Measurements from ENCODE around the gene ZNF462.

The ZNF462 gene

DNA sequence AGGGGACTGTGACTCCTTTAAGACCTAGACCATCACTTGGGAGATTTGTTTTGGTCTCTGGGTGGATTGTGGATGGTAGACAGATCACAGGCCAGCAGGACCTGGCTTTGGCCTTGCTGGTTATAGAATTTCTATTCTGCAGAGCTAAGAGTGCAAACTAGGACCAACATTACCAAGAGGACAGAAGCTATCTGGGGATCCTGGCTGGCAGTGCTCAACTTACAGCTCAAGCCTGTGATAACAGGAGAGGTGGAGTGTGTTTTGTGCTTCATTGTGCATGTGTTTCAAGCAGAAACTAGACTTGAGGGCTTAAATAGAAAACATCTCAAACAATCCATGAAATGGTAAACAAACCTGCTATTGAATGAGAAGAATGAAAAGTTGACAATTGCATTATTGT is 106.7 kb downstream of the ZNF462 start:
- Histone ChIP-seq H3K27ac (ENCODE audit: low read depth in 2 of 2, low read length in 2 of 2) (no peak overlapping the region), H3K4me1 (ENCODE audit: control insufficient read depth in 2 of 2, insufficient read depth in 2 of 2, low read length in 2 of 2) (no peaks in the 10 kb centered on the region), H3K36me3 (ENCODE audit: control insufficient read depth in 2 of 2, insufficient read depth in 2 of 2, low read length in 2 of 2) (peaks cover 13% of the 10 kb centered on the region in 2 donors), H3K4me3 (ENCODE audit: low read length in 2 of 2) (no peak overlapping the region), H3K9ac (ENCODE audit: low read depth in 1 of 2, low read length in 2 of 2) (no peak overlapping the region), H3K9me3 (ENCODE audit: control insufficient read depth in 2 of 2, low read length in 2 of 2) (no peaks in the 10 kb centered on the region), H3K27me3 (ENCODE audit: control insufficient read depth in 2 of 2, insufficient read depth in 2 of 2, low read length in 2 of 2) (no peaks in the 10 kb centered on the region)

DNA sequence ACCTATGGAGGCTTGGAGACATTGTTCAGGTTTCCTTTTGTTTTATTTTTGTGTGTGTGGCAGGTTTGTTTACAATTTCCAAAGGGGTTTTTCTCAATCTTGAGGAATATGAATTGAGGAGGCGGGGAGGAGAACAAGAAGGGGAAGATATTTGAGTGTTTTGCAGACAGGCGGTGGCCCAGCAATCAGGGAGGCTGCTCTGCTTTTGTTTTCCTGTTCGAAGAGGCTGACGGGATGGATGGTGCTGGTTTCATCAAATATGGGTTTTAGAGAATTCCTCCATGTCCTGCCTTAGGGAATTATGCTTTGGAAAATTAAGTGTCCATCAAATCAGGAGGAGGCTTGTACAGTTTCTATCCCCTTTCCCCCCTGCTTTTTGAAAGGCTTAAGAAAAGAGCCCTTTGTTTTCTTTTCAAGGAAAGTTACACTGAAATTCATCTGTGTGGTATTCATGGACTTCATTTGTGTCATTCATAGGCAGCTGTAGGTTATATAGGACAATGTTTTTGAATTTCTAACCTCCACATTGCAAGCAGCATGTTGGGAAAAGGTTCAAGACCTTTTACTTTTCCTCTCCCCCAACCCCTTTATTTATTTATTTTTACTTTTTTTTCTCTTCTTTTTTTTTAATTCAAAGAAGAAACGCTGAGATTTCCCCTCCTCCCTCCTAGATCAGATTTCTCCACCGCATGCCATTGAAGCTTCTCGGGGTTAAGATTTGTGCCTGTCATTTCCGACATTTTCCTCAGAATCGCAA is 107.4 kb downstream of the ZNF462 start:
- H3K36me3 ChIP-seq (ENCODE audit: control insufficient read depth in 2 of 2, insufficient read depth in 2 of 2, low read length in 2 of 2), result peaks cover 13 to 17% of the 10 kb centered on the region in 2 donors
- no peaks in the 10 kb centered on the region for H3K27me3 ChIP-seq (ENCODE audit: control insufficient read depth in 2 of 2, insufficient read depth in 2 of 2, low read length in 2 of 2)
- no peak overlapping the region for H3K9ac ChIP-seq (ENCODE audit: low read depth in 1 of 2, low read length in 2 of 2)
- no peak overlapping the region for H3K4me3 ChIP-seq (ENCODE audit: low read length in 2 of 2)
- H3K4me1 ChIP-seq (ENCODE audit: control insufficient read depth in 2 of 2, insufficient read depth in 2 of 2, low read length in 2 of 2), result no peaks in the 10 kb centered on the region
- H3K9me3 ChIP-seq (ENCODE audit: control insufficient read depth in 2 of 2, low read length in 2 of 2), result no peaks in the 10 kb centered on the region
- no peak overlapping the region for H3K27ac ChIP-seq (ENCODE audit: low read depth in 2 of 2, low read length in 2 of 2)

DNA sequence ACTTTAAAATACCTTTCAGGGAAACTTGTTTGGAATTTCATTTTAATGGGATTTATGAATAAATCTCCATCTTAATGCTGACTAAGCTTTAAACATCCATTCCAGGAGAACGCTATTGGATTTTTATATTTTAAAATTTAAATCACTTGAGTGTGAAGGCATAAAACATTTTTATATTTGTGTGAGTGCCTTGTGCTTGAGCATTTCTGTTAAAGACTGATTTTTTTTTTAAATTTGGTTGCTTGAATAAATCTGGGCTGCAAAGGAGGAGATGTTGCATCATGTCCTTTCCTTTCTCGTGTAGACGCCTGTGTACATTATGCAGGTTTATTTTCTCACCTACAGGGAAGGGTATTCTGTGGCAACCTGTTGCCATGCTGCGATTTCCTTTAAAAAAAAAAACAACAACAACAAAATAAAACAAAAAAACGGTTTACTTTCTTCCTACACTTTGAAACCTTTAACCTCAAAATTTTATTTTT is 108.1 kb downstream of the ZNF462 start:
- Histone ChIP-seq H3K9me3 (ENCODE audit: control insufficient read depth in 2 of 2, low read length in 2 of 2) (no peaks in the 10 kb centered on the region), H3K9ac (ENCODE audit: low read depth in 1 of 2, low read length in 2 of 2) (no peak overlapping the region), H3K27ac (ENCODE audit: low read depth in 2 of 2, low read length in 2 of 2) (no peak overlapping the region), H3K36me3 (ENCODE audit: control insufficient read depth in 2 of 2, insufficient read depth in 2 of 2, low read length in 2 of 2) (peaks cover 17 to 22% of the 10 kb centered on the region in 2 donors), H3K27me3 (ENCODE audit: control insufficient read depth in 2 of 2, insufficient read depth in 2 of 2, low read length in 2 of 2) (no peaks in the 10 kb centered on the region), H3K4me1 (ENCODE audit: control insufficient read depth in 2 of 2, insufficient read depth in 2 of 2, low read length in 2 of 2) (no peaks in the 10 kb centered on the region), H3K4me3 (ENCODE audit: low read length in 2 of 2) (no peak overlapping the region)

DNA sequence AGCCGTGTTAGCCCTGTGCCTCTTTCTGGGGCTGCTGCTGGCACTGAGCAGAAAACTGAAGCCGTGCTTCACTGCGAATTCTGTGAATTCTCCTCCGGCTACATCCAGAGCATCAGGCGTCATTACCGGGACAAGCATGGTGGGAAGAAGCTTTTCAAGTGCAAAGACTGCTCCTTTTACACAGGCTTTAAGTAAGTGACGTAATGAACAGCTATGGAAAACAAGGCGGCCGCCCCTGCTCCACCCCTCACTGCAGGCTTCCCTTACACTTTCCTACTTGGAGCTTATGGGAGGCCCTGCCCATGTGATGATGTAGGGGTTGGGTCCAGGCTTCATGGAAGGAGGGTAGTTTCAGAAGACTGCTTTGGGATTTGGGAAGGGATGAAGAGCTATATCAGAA is 109.1 kb downstream of the ZNF462 start:
- Histone ChIP-seq H3K4me1 (ENCODE audit: control insufficient read depth in 2 of 2, insufficient read depth in 2 of 2, low read length in 2 of 2) (no peaks in the 10 kb centered on the region), H3K9me3 (ENCODE audit: control insufficient read depth in 2 of 2, low read length in 2 of 2) (no peaks in the 10 kb centered on the region), H3K36me3 (ENCODE audit: control insufficient read depth in 2 of 2, insufficient read depth in 2 of 2, low read length in 2 of 2) (peaks cover 26 to 31% of the 10 kb centered on the region in 2 donors), H3K9ac (ENCODE audit: low read depth in 1 of 2, low read length in 2 of 2) (no peak overlapping the region), H3K27ac (ENCODE audit: low read depth in 2 of 2, low read length in 2 of 2) (no peak overlapping the region), H3K27me3 (ENCODE audit: control insufficient read depth in 2 of 2, insufficient read depth in 2 of 2, low read length in 2 of 2) (no peaks in the 10 kb centered on the region), H3K4me3 (ENCODE audit: low read length in 2 of 2) (no peak overlapping the region)

DNA sequence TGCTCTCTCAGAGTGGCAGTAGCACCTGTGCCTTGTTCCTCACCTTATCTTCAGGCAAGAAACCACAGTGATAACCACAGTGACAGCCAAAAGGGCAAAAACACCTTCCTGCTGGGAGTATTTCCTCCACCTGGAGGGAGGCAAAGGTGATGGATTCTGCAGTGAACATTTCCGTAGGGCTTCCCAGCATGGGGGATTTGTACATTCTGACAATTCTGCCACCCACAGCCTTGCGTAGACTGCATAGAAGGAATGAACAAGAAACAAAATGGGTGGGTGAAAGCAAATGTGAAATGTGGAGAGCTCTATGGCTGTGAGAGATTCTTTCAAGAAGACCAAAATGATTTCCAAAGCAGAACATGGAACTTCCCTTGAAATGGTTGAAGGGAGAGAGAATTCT is 111.4 kb downstream of the ZNF462 start:
- no peak overlapping the region for H3K27ac ChIP-seq (ENCODE audit: low read depth in 2 of 2, low read length in 2 of 2)
- H3K4me3 ChIP-seq (ENCODE audit: low read length in 2 of 2), result no peak overlapping the region
- no peaks in the 10 kb centered on the region for H3K4me1 ChIP-seq (ENCODE audit: control insufficient read depth in 2 of 2, insufficient read depth in 2 of 2, low read length in 2 of 2)
- H3K9me3 ChIP-seq (ENCODE audit: control insufficient read depth in 2 of 2, low read length in 2 of 2), result no peaks in the 10 kb centered on the region
- H3K36me3 ChIP-seq (ENCODE audit: control insufficient read depth in 2 of 2, insufficient read depth in 2 of 2, low read length in 2 of 2), result peaks cover 33 to 42% of the 10 kb centered on the region in 2 donors
- no peaks in the 10 kb centered on the region for H3K27me3 ChIP-seq (ENCODE audit: control insufficient read depth in 2 of 2, insufficient read depth in 2 of 2, low read length in 2 of 2)
- H3K9ac ChIP-seq (ENCODE audit: low read depth in 1 of 2, low read length in 2 of 2), result no peak overlapping the region

DNA sequence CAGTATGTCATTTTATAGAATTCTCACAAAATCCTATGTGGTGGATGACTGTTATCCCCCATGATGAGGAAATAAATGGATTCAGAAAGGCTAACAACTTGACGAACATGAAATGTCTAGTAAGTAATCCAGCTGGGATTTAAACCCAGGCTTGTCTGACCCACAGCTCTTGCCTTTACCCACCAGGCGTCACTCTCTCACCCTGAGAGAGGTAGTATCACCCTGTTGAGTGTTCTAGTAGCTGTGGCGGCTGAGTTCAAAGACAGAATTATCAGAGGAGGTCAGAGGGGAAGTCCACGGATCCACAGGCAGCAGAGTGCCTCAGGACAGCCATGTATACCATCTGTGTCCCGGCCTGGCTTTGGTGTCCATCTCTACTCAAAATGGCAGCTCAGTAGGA is 113.8 kb downstream of the ZNF462 start:
- Histone ChIP-seq H3K9me3 (ENCODE audit: control insufficient read depth in 2 of 2, low read length in 2 of 2) (no peaks in the 10 kb centered on the region), H3K9ac (ENCODE audit: low read depth in 1 of 2, low read length in 2 of 2) (no peak overlapping the region), H3K4me3 (ENCODE audit: low read length in 2 of 2) (no peak overlapping the region), H3K27me3 (ENCODE audit: control insufficient read depth in 2 of 2, insufficient read depth in 2 of 2, low read length in 2 of 2) (no peaks in the 10 kb centered on the region), H3K36me3 (ENCODE audit: control insufficient read depth in 2 of 2, insufficient read depth in 2 of 2, low read length in 2 of 2) (peaks cover 33 to 42% of the 10 kb centered on the region in 2 donors), H3K27ac (ENCODE audit: low read depth in 2 of 2, low read length in 2 of 2) (no peak overlapping the region), H3K4me1 (ENCODE audit: control insufficient read depth in 2 of 2, insufficient read depth in 2 of 2, low read length in 2 of 2) (no peaks in the 10 kb centered on the region)

DNA sequence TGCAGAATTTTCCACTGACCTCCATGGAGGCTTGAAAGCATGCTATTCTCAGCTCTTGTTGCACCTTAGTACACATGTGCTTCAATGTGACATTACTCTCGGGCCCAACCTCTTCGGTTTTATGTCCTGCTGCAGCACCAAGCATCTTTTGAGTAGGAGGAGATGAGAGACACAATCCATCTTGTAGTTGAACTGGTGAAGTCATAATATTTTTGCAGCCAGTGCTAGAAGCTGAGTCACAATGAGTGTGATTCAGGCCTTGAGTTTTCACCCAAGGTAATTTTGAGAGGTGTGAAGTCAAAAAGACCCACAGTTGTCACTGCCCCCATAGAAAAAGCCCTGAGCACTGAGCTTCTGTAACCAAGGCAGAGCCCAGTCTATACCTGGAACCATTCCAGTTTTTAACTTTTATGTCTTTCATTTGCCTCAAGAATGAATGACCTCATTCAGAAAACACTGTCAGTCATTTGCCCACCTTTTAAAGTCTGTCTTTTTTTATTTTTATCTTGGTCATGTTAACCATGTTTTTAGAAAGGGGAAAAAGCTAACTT is 117.7 kb downstream of the ZNF462 start:
- Histone ChIP-seq H3K9ac (ENCODE audit: low read depth in 1 of 2, low read length in 2 of 2) (no peak overlapping the region), H3K4me3 (ENCODE audit: low read length in 2 of 2) (no peak overlapping the region), H3K4me1 (ENCODE audit: control insufficient read depth in 2 of 2, insufficient read depth in 2 of 2, low read length in 2 of 2) (no peaks in the 10 kb centered on the region), H3K27ac (ENCODE audit: low read depth in 2 of 2, low read length in 2 of 2) (no peak overlapping the region), H3K9me3 (ENCODE audit: control insufficient read depth in 2 of 2, low read length in 2 of 2) (no peaks in the 10 kb centered on the region), H3K27me3 (ENCODE audit: control insufficient read depth in 2 of 2, insufficient read depth in 2 of 2, low read length in 2 of 2) (no peaks in the 10 kb centered on the region), H3K36me3 (ENCODE audit: control insufficient read depth in 2 of 2, insufficient read depth in 2 of 2, low read length in 2 of 2) (peaks cover 18 to 30% of the 10 kb centered on the region in 2 donors)

DNA sequence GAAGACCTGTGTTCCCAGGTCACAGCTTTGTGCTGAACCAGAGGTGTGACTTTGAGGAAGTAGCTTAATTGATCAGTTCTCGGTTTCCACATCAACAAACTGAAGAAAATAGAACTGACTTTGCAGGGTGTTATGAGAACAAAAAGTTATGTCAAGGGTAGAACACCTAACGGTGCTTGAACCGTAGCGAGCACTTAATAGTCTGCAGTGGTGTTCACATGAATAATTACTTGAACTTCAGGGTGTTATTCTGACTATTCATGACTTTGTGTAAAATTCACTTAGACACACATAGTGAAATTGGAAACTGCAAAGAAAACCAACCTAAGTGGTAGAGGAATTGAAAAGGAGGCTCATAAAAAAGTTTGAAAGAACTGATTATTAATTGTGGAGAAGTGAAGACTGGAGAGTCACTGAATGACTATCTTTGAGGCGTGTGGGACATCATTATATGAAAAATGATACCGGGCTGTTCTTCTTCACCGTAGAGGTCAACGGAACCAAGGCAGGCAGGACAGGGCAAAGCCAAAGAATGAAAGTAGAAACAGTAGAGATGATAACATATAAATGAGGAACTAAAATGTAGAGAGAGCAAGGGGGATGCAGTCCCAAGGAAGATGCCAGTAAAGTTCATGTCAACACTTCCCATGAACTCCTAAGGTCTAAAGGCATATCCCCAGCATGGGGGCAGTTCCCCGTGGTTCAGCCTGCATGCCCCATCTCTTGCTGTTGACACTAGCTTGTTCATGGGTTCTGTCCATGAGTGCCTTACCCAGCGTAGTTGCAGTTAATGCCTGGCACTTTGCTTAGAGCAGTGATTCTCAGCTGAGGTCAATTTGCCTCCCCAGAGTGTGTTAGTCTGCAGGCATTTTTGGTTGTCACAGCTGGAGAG is 118.7 kb downstream of the ZNF462 start:
- no peaks in the 10 kb centered on the region for H3K9me3 ChIP-seq (ENCODE audit: control insufficient read depth in 2 of 2, low read length in 2 of 2)
- no peak overlapping the region for H3K27ac ChIP-seq (ENCODE audit: low read depth in 2 of 2, low read length in 2 of 2)
- H3K4me3 ChIP-seq (ENCODE audit: low read length in 2 of 2), result no peak overlapping the region
- H3K27me3 ChIP-seq (ENCODE audit: control insufficient read depth in 2 of 2, insufficient read depth in 2 of 2, low read length in 2 of 2), result no peaks in the 10 kb centered on the region
- peaks cover 11 to 24% of the 10 kb centered on the region in 2 donors for H3K36me3 ChIP-seq (ENCODE audit: control insufficient read depth in 2 of 2, insufficient read depth in 2 of 2, low read length in 2 of 2)
- no peak overlapping the region for H3K9ac ChIP-seq (ENCODE audit: low read depth in 1 of 2, low read length in 2 of 2)
- H3K4me1 ChIP-seq (ENCODE audit: control insufficient read depth in 2 of 2, insufficient read depth in 2 of 2, low read length in 2 of 2), result no peaks in the 10 kb centered on the region

DNA sequence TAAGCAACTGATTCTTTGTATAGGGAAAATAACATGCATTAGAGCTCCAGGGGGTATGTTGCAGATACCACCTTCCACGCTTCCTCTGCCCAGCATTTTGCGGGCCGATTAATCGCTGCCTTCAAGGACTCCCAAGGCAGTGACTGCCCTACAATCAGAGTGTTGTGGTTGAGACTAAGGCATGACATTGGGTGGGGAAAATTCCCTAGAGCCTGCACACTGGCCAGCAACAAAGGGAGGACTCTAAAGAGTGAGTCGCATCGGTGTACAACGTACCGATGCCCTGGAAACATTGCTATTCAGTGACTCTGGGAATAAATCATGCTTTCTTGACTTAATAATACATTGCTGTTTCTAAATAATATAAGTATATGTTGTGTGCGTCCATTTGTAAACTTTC is 119.7 kb downstream of the ZNF462 start:
- peaks cover 7 to 15% of the 10 kb centered on the region in 2 donors for H3K36me3 ChIP-seq (ENCODE audit: control insufficient read depth in 2 of 2, insufficient read depth in 2 of 2, low read length in 2 of 2)
- H3K4me3 ChIP-seq (ENCODE audit: low read length in 2 of 2), result no peak overlapping the region
- H3K4me1 ChIP-seq (ENCODE audit: control insufficient read depth in 2 of 2, insufficient read depth in 2 of 2, low read length in 2 of 2), result no peaks in the 10 kb centered on the region
- no peaks in the 10 kb centered on the region for H3K27me3 ChIP-seq (ENCODE audit: control insufficient read depth in 2 of 2, insufficient read depth in 2 of 2, low read length in 2 of 2)
- no peak overlapping the region for H3K9ac ChIP-seq (ENCODE audit: low read depth in 1 of 2, low read length in 2 of 2)
- H3K27ac ChIP-seq (ENCODE audit: low read depth in 2 of 2, low read length in 2 of 2), result no peak overlapping the region
- no peaks in the 10 kb centered on the region for H3K9me3 ChIP-seq (ENCODE audit: control insufficient read depth in 2 of 2, low read length in 2 of 2)

DNA sequence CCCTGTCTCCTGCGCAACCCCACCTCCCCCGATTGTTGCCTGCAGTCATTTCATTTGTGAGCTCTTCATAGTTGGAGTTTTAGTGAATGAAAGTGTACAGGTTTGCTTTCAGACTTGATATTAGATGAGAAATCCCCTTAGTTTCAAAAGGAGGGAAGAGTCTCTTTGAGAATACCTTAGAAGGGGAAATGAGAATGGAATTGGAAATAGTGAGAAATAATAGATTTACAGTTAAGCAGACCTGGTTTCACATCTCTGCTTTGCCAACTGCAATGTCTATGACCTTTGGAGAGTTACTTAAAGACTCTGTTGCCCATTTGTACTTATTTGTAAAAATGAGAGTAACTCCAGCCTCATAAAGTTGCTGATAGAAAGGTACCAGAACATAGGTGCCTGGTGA is 120.4 kb downstream of the ZNF462 start:
- H3K9me3 ChIP-seq (ENCODE audit: control insufficient read depth in 2 of 2, low read length in 2 of 2), result no peaks in the 10 kb centered on the region
- no peaks in the 10 kb centered on the region for H3K27me3 ChIP-seq (ENCODE audit: control insufficient read depth in 2 of 2, insufficient read depth in 2 of 2, low read length in 2 of 2)
- H3K4me3 ChIP-seq (ENCODE audit: low read length in 2 of 2), result no peak overlapping the region
- H3K9ac ChIP-seq (ENCODE audit: low read depth in 1 of 2, low read length in 2 of 2), result no peak overlapping the region
- H3K4me1 ChIP-seq (ENCODE audit: control insufficient read depth in 2 of 2, insufficient read depth in 2 of 2, low read length in 2 of 2), result no peaks in the 10 kb centered on the region
- H3K27ac ChIP-seq (ENCODE audit: low read depth in 2 of 2, low read length in 2 of 2), result no peak overlapping the region
- H3K36me3 ChIP-seq (ENCODE audit: control insufficient read depth in 2 of 2, insufficient read depth in 2 of 2, low read length in 2 of 2), result peaks cover 7 to 17% of the 10 kb centered on the region in 2 donors

Data from mucosa of rectum (tissue), 2 donors.